Anterior cingulate cortex (tissue), 58 donors: ENCODE data around the gene IL1RAPL2.
A peak's percentile ranks its signal among the peaks of the same experiment; 100 is the strongest.
"Not testable (repeated sequence)": the region's sequence is repeated elsewhere in the genome, so short reads cannot be mapped to it uniquely, and the experiment has no call there.

Source experiments
- DNase-seq, 58 donors: peaks; one replicate each; lab custom pipeline; 2025; lab: John Stamatoyannopoulos, UW

The IL1RAPL2 gene

GRCh38 chrX:104842646-104843045 lies 276.6 kb downstream of the IL1RAPL2 start:
- DNase-seq = peak in 1 of 58 donors; percentile 0

GRCh38 chrX:104852241-104852640 lies 286.2 kb downstream of the IL1RAPL2 start:
- DNase-seq = no peak

- no peak for DNase-seq
Observed at GRCh38 chrX:104854188-104854587, 288.2 kb downstream of the IL1RAPL2 start.

GRCh38 chrX:104854790-104855340 lies 288.9 kb downstream of the IL1RAPL2 start:
- no peak for DNase-seq

- no peak for DNase-seq
Observed at GRCh38 chrX:104863466-104863865, 297.5 kb downstream of the IL1RAPL2 start.

GRCh38 chrX:104864296-104864695 lies 298.3 kb downstream of the IL1RAPL2 start:
- DNase-seq = no peak

- no peak for DNase-seq
Observed at GRCh38 chrX:104877504-104877903, 311.5 kb downstream of the IL1RAPL2 start.

GRCh38 chrX:104902070-104902469 lies 336.1 kb downstream of the IL1RAPL2 start:
- DNase-seq = no peak

GRCh38 chrX:104909694-104910093 lies 343.7 kb downstream of the IL1RAPL2 start:
- DNase-seq = not testable (repeated sequence)

GRCh38 chrX:104913348-104913747 lies 347.3 kb downstream of the IL1RAPL2 start:
- no peak for DNase-seq

- not testable (repeated sequence) for DNase-seq
Observed at GRCh38 chrX:104914686-104915085, 348.7 kb downstream of the IL1RAPL2 start.

GRCh38 chrX:104918122-104918521 lies 352.1 kb downstream of the IL1RAPL2 start:
- DNase-seq = no peak

- peak in 1 of 58 donors; percentile 16 for DNase-seq
Observed at GRCh38 chrX:104921584-104922205, 355.7 kb downstream of the IL1RAPL2 start.

GRCh38 chrX:104922206-104922621 lies 356.2 kb downstream of the IL1RAPL2 start:
- peak in 37 of 58 donors; percentile 0 to 29 (median 4) for DNase-seq

- no peak for DNase-seq
Observed at GRCh38 chrX:104929324-104929723, 363.3 kb downstream of the IL1RAPL2 start.

GRCh38 chrX:104935581-104935980 lies 369.6 kb downstream of the IL1RAPL2 start:
- DNase-seq = no peak

GRCh38 chrX:104953251-104953650 lies 387.3 kb downstream of the IL1RAPL2 start:
- DNase-seq = no peak

- no peak for DNase-seq
Observed at GRCh38 chrX:104961926-104962325, 395.9 kb downstream of the IL1RAPL2 start.

- no peak for DNase-seq
Observed at GRCh38 chrX:104968241-104968640, 402.2 kb downstream of the IL1RAPL2 start.

- DNase-seq = no peak
Observed at GRCh38 chrX:104972737-104973136, 406.7 kb downstream of the IL1RAPL2 start.

- no peak for DNase-seq
Observed at GRCh38 chrX:104987063-104987462, 421.1 kb downstream of the IL1RAPL2 start.

GRCh38 chrX:104988038-104988437 lies 422.0 kb downstream of the IL1RAPL2 start:
- DNase-seq = no peak
